Stimulated activated CD4-positive, alpha-beta T cell treated with anti-CD3 and anti-CD28 coated beads, Interleukin-2, amount 100 ng/mL, for 48 hours (primary cell): ENCODE measurements around the gene PCYT1B.
"Not testable (repeated sequence)": the region's sequence is repeated elsewhere in the genome, so short reads cannot be mapped to it uniquely, and the experiment has no call there.

Experiments
- DNase-seq, 2 donors: peaks; one replicate each; pipeline ENCODE4 v3.0.0-alpha.2; 2020

PCYT1B gene

DNA sequence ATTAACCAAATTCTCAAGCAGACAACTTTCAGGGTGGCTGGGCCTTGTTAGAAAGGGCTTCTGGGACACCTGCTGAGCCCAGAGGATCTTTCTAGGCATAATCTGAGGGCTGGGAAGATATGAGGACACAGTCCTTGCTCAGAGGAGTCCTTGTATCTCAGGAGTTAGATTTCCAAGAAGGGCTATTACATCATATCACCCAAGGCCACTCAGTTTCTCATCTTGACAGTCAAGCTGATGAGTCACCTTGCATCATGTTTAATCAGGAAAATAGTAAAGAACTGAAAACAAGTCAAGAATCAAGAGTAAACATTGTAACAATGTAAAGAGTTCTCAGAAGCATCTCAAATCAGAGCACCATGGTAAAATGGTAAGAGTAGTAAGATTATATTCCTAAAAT lies 4.0 kb downstream of the PCYT1B start:
- DNase-seq = no peak

GRCh38 chrX:24629701-24630100 lies 17.4 kb downstream of the PCYT1B start:
- DNase-seq = no peak

GRCh38 chrX:24619647-24620046 lies 27.5 kb downstream of the PCYT1B start:
- DNase-seq = no peak

DNA sequence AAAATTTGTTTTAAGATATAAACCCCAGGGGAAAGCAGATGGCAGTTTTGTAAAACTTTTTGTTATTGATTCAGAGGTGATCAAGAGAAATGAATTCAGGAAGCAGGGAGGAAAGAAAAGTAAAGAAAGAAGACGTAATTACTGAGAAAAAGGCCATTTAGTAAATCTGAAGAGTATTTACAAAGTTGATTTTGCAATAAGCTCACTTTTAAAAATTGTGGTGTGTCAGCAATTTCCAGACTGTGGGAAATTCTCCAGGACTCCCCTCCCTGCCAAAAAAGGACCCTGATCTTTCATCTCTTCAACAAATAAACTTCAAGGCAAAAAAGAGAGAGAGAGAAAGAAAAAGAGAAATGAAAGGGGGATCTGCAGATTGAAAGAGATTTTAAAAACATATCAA lies 36.6 kb downstream of the PCYT1B start:
- DNase-seq = no peak

- no peak for DNase-seq
Measured at GRCh38 chrX:24607616-24608015, 39.5 kb downstream of the PCYT1B start.

GRCh38 chrX:24605941-24606340 lies 41.2 kb downstream of the PCYT1B start:
- not testable (repeated sequence) for DNase-seq

GRCh38 chrX:24603191-24603590 lies 44.0 kb downstream of the PCYT1B start:
- DNase-seq = no peak

- no peak for DNase-seq
Measured at GRCh38 chrX:24601858-24602257, 45.3 kb downstream of the PCYT1B start.

DNA sequence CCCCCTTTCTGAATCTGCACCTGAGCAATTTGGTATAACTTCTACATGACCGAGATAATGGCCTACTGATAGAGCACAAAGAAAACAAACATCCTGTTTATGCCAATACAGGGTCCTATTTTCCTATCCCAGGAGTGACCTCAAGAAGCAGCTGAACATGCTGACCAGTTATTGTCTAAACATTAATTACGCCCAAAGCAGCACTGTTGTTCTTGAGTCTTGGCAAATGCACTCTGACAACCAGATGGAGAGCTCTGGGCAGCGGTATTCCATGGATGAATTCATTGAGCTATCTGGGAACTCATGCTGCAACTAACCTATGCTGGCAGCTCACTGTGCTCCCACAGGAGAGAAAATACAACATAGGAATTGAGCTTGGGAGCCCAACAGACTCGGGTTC lies 52.6 kb downstream of the PCYT1B start:
- no peak for DNase-seq

GRCh38 chrX:24590111-24590510 lies 57.0 kb downstream of the PCYT1B start:
- no peak for DNase-seq

DNA sequence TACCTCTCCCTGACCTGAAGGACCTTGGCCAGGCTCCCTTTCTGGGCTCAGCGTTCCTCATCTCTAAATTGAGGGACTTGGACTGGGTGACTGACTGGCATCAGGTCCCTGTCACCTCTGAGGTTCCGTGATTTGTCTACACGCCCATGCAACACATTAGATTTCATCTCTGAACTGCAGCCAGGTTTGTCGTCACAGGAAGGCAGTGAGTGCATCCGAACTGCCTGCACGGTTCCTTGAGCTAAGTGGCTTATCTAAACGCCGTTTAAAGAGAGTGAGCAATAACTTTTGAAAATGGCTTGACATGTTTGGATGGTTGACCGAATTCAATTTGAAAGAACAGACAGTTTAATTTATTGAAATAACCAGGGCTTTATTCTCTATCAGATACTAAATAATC lies 70.1 kb downstream of the PCYT1B start:
- DNase-seq = no peak

DNA sequence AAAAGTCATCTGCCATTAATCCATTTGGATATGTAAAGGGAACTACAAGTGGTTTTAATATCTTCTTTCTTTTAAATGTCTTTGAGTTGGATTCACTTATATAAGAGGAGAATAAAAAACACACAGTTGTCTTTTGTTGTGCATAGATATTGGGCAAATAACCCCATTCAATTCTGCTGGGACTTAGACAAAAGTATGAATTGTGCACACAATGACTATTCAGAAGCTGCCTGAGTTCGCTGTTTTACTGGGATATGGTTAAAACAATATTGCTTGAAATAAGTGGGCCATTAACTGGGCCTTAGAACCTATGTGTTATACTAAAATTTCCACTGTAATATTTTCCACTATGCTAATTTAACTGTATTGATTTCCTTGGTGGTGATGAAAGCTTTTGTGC lies 71.7 kb downstream of the PCYT1B start:
- DNase-seq = no peak

GRCh38 chrX:24574743-24575142 lies 72.4 kb downstream of the PCYT1B start:
- DNase-seq = no peak

DNA sequence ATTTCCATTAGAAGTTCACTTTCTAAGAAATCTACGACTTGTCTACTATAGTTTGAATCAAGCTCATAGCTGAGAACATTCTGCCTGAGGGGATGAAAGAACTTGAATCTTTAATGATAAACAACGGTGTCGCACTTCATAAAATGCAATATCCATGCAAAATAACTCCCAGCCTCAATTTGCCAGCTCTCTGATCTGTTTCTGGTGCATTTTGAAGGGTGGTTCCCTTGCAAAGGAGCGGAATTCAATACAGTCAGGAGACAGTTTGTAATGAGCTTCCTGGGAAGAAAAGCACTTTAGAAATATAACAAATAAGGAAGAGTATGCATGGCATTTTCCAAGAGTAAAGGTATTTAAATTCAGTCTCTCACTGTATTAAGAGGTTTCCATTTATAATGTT lies 80.0 kb downstream of the PCYT1B start:
- no peak for DNase-seq

DNA sequence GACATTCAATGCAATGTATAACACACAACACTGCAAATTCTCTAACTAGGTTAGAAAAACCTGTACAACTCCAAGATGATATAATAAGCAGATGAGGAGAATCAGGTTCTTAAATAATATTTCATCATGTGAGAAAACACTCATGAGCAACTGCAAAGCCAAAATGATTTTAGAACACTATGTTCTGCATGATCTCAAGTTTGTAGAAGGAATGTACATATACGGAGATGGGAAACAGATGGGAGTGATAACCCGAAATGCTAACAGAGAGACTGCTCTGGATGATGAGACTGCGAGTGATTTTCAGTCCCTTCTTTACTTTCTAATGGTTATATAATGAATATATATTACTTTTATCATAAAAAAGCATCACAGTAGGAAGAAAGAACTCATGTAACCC lies 80.9 kb downstream of the PCYT1B start:
- DNase-seq = no peak

- no peak for DNase-seq
Measured at GRCh38 chrX:24563291-24564010, 83.7 kb downstream of the PCYT1B start.

DNA sequence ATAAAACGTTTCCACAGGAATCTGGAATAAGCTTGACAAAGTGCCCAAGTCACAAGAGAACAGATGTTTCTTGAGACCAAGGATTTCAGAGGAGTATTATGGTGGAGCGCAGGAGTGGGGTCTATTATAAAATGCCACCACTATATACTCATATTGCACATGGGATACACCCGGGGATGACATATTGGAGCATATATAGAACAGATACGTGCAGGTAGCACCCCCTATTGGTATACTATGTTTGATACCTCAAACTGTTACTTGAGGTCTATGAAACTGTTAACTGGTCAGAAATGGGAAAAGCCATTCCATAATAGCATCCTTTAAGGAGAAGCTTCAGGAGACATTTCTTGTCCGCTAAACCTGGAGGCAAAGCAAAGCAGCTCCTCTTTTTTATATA lies 86.0 kb downstream of the PCYT1B start:
- no peak for DNase-seq

- no peak for DNase-seq
Measured at GRCh38 chrX:24553011-24553410, 94.1 kb downstream of the PCYT1B start.

DNA sequence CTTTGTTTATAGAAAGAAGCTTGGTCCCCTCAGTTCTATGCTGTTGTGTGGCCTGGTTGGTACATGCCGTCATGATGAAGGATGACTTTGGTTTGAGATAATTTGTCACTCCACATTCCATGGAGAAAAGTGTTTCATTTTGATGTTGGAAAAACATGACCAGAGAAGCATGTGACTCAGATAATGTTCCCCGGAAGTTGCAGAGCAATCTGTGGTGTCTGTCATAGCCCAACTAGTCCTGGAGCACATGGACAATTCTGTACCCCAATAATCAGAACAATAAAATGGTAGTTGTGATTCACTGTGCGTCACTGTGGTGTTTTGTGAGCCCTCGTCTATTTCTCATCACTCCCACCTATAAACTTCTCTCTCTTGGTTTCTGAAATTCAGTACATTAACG lies 97.0 kb downstream of the PCYT1B start:
- DNase-seq = no peak

DNA sequence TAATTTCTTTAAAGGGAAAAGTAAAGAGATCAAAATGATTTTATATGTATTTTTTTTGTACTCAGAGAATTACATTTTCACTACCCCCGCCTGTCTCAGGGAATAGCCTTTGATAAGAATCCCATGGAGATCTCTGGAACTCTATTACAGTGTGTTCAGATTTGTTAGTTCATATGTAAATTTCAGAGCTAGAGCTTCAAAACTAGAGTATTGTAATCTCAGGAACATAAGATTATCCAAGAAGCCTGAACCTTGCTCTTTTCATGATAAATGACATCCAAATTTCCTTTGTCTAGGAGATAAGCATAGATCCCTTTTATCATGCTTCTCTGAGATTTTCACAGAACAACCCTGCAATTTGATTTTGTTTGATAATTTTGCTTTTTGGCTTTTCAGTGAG lies 99.2 kb downstream of the PCYT1B start:
- no peak for DNase-seq

DNA sequence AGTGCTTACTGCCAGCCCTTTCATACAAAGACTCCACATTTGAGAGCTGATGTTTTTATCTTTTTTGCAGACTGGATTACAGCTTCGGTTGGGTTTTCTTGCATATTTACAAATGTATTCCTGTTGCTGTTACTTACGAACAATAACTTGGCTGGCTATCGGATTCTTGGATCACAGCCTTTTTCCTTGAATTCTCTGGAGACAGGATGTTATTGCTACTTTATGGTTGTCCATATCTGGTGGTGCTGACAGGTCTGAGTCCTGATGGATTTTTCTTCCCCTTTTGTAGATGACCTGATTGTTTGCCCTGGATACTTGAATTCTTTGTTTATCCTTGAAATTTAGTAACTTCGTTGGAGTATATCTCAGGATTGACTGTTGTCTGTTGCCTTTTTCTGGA lies 104.4 kb downstream of the PCYT1B start:
- no peak for DNase-seq

DNA sequence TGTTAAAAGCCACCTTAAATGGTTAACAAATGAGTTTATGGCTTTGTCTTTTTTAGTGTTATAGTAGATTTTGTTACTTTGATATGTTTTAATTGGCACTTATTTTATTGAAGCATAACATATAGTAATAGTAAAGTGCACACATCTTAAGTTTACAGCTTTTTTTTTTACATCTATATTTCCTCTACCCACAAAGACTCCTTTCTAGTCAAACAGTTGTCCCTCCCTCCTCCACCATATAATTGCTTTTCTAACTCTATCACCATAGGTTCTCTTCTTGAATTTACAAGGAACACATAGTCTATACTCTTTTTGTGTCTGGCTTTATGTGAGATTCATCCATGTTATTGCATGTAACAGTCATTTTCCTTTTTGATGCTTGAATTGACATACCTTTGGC lies 110.6 kb downstream of the PCYT1B start:
- DNase-seq = no peak

DNA sequence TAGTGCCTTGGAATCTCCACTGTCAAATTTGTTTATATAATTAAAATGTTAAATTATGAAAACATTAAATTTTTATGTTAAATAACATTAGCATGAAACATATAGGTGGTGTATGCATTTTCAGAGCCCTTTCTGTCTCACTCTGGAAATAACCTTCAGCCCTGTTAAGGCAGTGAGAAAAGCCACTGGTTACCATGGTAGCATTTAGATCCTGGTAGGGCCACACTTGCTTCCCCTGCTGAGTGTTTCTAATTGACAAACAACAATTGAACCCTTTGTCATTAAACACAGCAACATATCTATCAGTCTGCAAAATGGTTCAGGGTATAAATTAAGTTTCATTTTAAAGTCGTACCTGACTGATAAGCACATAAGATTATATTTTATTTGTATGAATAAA lies 118.5 kb downstream of the PCYT1B start:
- no peak for DNase-seq

DNA sequence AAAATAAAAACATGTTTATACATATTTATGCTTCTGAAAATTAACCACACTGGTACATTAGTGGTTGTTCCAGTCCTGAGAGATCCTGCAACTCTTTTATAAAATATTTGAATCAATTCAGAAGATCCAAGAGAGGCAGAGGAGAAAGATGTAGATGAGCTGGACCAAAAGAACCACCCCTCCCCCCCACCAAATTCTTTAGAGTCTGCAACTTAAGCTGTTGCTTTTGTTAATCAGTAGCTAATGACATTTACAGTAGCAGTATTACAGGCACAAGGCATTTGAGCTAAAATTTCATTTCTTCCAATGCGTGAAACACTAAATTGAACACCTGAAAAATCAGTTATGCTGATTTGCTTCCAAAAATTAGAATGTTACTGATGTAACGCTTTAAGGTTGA lies 120.5 kb downstream of the PCYT1B start:
- no peak for DNase-seq

DNA sequence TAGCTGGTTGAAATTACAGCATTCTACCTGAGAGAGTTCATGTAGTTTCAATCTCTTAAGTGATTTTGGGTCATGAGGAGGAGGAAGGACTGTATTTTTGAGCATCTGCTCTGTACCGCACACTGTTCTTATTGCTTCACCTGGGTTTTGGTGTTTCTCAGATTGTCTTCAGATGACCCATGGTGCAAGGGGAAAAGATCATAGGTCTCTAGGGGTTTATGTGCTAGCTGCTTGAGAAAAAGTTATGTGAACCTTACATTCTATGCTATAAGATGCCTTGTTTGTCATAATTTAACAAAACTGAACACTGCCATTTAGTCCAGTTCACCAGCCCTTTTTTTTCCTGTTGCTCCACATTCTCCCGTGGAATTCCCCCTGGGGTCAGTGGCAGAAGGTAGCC lies 121.7 kb downstream of the PCYT1B start:
- DNase-seq = no peak

GRCh38 chrX:24520472-24520871 lies 126.7 kb downstream of the PCYT1B start:
- no peak for DNase-seq
